Stomach (tissue), 4 donors: Measurements from ENCODE around the gene CPHXL.

Source experiments
- CTCF ChIP-seq, 7 experiments: fragments of 450-650 bp in 4 of 7; fragments of 200-600 bp in 3 of 7; sonication (generic) in 3 of 7; IDR thresholded peaks; one replicate each; pipeline ENCODE4 v1.5.1; 2016 to 2019; ENCODE audit warnings: antibody characterized with exemption in 7 of 7, control low read depth in 2 of 7, mild to moderate bottlenecking in 1 of 7
- POLR2AphosphoS5 ChIP-seq, 3 donors: sonication (generic); formaldehyde crosslinking; IDR thresholded peaks; one replicate each; pipeline ENCODE4 v1.6.1; 2016; ENCODE audit warnings: antibody characterized with exemption in 3 of 3

GRCh38 chr16:75774197-75774596 lies 47.9 kb upstream of the CPHXL start:
- no peak for TF ChIP-seq POLR2AphosphoS5 (IDR thresholded peaks at IDR 0.05)
- TF ChIP-seq CTCF (IDR thresholded peaks at IDR 0.05): no peak
